ENCODE results near the gene OXNAD1. TPM values are rescaled to one million over a fixed set of nuclear protein-coding genes. Genes with fewer than 3 reads are reported as not detected.

OXNAD1 gene
- total RNA-seq, 1 donor from 2014 or later = 18.5 TPM

- H3K9me3 Mint-ChIP-seq (ENCODE audit: low read depth) = no peaks in the 10 kb centered on the region
- H3K36me3 Mint-ChIP-seq (ENCODE audit: insufficient read depth) = no peaks in the 10 kb centered on the region
- no peak for TF ChIP-seq CTCF (IDR thresholded peaks at IDR 0.05; ENCODE audit: unreplicated experiment)
- H3K4me3 Mint-ChIP-seq (ENCODE audit: low read depth) = no peak overlapping the region
- no peak overlapping the region for H3K27ac Mint-ChIP-seq
- peaks cover 21% of the 10 kb centered on the region for H3K4me1 Mint-ChIP-seq (ENCODE audit: low read depth)
- DNase-seq (ENCODE audit: low spot score, unreplicated experiment) = no peak
- no peaks in the 10 kb centered on the region for H3K27me3 Mint-ChIP-seq
Measured at GRCh38 chr3:16262174-16262573, 2.8 kb upstream of the OXNAD1 start.

- no peaks in the 10 kb centered on the region for H3K36me3 Mint-ChIP-seq (ENCODE audit: insufficient read depth)
- H3K9me3 Mint-ChIP-seq (ENCODE audit: low read depth) = no peaks in the 10 kb centered on the region
- H3K4me3 Mint-ChIP-seq (ENCODE audit: low read depth) = peak overlapping the region; percentile 96
- H3K4me1 Mint-ChIP-seq (ENCODE audit: low read depth) = peaks cover 24% of the 10 kb centered on the region
- TF ChIP-seq CTCF (IDR thresholded peaks at IDR 0.05; ENCODE audit: unreplicated experiment) = no peak
- H3K27ac Mint-ChIP-seq = peak overlapping the region; percentile 95
- no peak for DNase-seq (ENCODE audit: low spot score, unreplicated experiment)
- H3K27me3 Mint-ChIP-seq = no peaks in the 10 kb centered on the region
Measured at GRCh38 chr3:16264174-16264707, 771 bp upstream of the OXNAD1 start.

GRCh38 chr3:16265455-16265786 lies 409 bp downstream of the OXNAD1 start:
- Mint-ChIP-seq H3K36me3 (ENCODE audit: insufficient read depth) (no peaks in the 10 kb centered on the region), H3K9me3 (ENCODE audit: low read depth) (no peaks in the 10 kb centered on the region), H3K27ac (peak overlapping the region; percentile 95), H3K27me3 (no peaks in the 10 kb centered on the region), H3K4me1 (ENCODE audit: low read depth) (peaks cover 24% of the 10 kb centered on the region), H3K4me3 (ENCODE audit: low read depth) (peak overlapping the region; percentile 96)
- TF ChIP-seq CTCF (IDR thresholded peaks at IDR 0.05; ENCODE audit: unreplicated experiment) = no peak
- no peak for DNase-seq (ENCODE audit: low spot score, unreplicated experiment)

GRCh38 chr3:16266714-16267113 lies 1.7 kb downstream of the OXNAD1 start:
- H3K27ac Mint-ChIP-seq = peak overlapping the region; percentile 64
- H3K9me3 Mint-ChIP-seq (ENCODE audit: low read depth) = no peaks in the 10 kb centered on the region
- TF ChIP-seq CTCF (IDR thresholded peaks at IDR 0.05; ENCODE audit: unreplicated experiment) = no peak
- H3K4me3 Mint-ChIP-seq (ENCODE audit: low read depth) = peak overlapping the region; percentile 35
- H3K4me1 Mint-ChIP-seq (ENCODE audit: low read depth) = peaks cover 24% of the 10 kb centered on the region
- DNase-seq (ENCODE audit: low spot score, unreplicated experiment) = no peak
- no peaks in the 10 kb centered on the region for H3K27me3 Mint-ChIP-seq
- peaks cover 2% of the 10 kb centered on the region for H3K36me3 Mint-ChIP-seq (ENCODE audit: insufficient read depth)

- H3K36me3 Mint-ChIP-seq (ENCODE audit: insufficient read depth) = peaks cover 3% of the 10 kb centered on the region
- H3K9me3 Mint-ChIP-seq (ENCODE audit: low read depth) = no peaks in the 10 kb centered on the region
- H3K27ac Mint-ChIP-seq = no peak overlapping the region
- no peak for TF ChIP-seq CTCF (IDR thresholded peaks at IDR 0.05; ENCODE audit: unreplicated experiment)
- H3K27me3 Mint-ChIP-seq = no peaks in the 10 kb centered on the region
- DNase-seq (ENCODE audit: low spot score, unreplicated experiment) = no peak
- peaks cover 11% of the 10 kb centered on the region for H3K4me1 Mint-ChIP-seq (ENCODE audit: low read depth)
- no peak overlapping the region for H3K4me3 Mint-ChIP-seq (ENCODE audit: low read depth)
Measured at GRCh38 chr3:16270855-16271254, 5.8 kb downstream of the OXNAD1 start.
